Esophagus squamous epithelium (tissue), 5 donors: ENCODE measurements around the gene STRBP. TPM values are rescaled to one million over a fixed set of nuclear protein-coding genes. Genes with fewer than 3 reads are reported as not detected.

Source experiments
- DNase-seq: peaks from one replicate; lab custom pipeline; 2025; lab: John Stamatoyannopoulos, UW
- H3K27ac ChIP-seq, 4 donors: fragments of 200-600 bp; sonication (generic); one replicate each; pipeline ENCODE4 v1.5.1; 2016 to 2019; ENCODE audit warnings: mild to moderate bottlenecking in 1 of 4
- H3K27me3 ChIP-seq, 4 donors: fragments of 200-600 bp; sonication (generic); 1 replicate in 3 of 4; 2 replicates in 1 of 4; pipeline versions ENCODE4 v1.5.1 to v1.6.0; 2017 to 2021; ENCODE audit warnings: antibody characterized with exemption in 1 of 4
- H3K36me3 ChIP-seq, 3 donors: fragments of 200-600 bp; sonication (generic); one replicate each; pipeline ENCODE4 v1.5.1; 2016 to 2019
- H3K4me1 ChIP-seq, 3 donors: fragments of 200-600 bp; sonication (generic); one replicate each; pipeline ENCODE4 v1.5.1; 2017 to 2019
- H3K4me3 ChIP-seq, 4 donors: fragments of 200-600 bp; sonication (generic); 1 replicate in 3 of 4; 2 replicates in 1 of 4; pipeline ENCODE4 v1.5.1; 2016 to 2019; ENCODE audit warnings: mild to moderate bottlenecking in 2 of 4, moderate library complexity in 1 of 4
- H3K9me3 ChIP-seq, 3 donors: fragments of 200-600 bp; sonication (generic); one replicate each; pipeline ENCODE4 v1.5.1; 2016 to 2019
- CTCF ChIP-seq, 6 experiments: fragments of 450-650 bp in 4 of 6; fragments of 200-600 bp in 2 of 6; sonication (generic) in 2 of 6; IDR thresholded peaks; one replicate each; pipeline ENCODE4 v1.5.1; 2016 to 2019; ENCODE audit warnings: antibody characterized with exemption in 6 of 6, mild to moderate bottlenecking in 4 of 6, moderate library complexity in 4 of 6
- POLR2A ChIP-seq, 4 donors: fragments of 450-650 bp; IDR thresholded peaks; one replicate each; pipeline ENCODE4 v1.6.1; 2017; ENCODE audit warnings: antibody characterized with exemption in 4 of 4, mild to moderate bottlenecking in 4 of 4, moderate library complexity in 3 of 4
- WGBS, 2 donors: methylation state at CpG; one replicate each; pipeline ENCODE4 v1.1.5; 2018; 5-methylcytosine and 5-hydroxymethylcytosine counted together
- intact Hi-C: fragments of 100-400 bp; cut with DNase I; formaldehyde crosslinking; loops from one replicate; pipeline ENCODE4 v1.15.0; 2022
- total RNA-seq, 4 donors: library from RNA; depleted of rRNA; stranded (reverse); fragments of >200 nt; gene quantifications; one replicate each; pipeline ENCODE4 v1.1.0, GENCODE V29; 2016
- donor health status: DM: yes; HTN: yes; CAD: no.

STRBP gene
- total RNA-seq, 4 donors from 2014 or later, result 22.7 to 26.1 (median 23.6) TPM

DNA sequence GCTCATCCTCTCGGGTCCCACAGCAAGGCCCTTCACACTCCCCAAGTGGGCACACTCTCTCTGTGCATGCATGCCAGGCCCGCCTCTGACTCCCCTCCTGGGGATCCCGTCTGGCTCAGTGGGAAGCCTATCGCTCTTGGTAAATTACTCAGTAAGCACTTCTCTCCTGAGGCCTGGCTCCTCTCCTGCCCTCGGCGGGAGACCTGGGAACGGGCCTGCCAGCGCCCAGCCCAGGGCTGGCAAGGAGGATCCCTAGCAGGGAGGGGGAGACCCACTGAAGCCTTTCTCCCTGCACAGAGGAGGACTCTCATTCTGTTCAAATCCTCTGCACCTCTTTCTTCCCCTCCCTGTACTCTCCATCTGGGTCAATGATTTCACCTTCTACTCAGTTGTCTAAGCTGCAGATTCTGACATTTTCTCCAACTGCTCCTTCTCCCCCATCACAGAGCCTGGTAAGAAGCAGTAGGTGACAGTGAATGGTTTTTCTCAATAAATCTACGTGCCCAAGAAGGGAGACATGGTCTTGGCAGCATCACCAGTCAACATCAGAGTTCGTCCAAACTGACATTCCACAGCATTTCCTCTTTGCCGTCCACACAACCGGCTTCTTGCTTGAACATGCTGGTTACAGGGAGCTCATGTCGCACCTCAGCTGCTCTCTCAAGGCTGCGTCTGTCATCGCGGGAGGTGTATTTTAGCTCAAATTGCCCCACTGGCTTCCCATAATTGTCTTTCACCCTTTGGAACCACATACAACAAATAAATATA is 153.1 kb downstream of the STRBP start:
- 54 to 66% methylated on average over 11 to 14 of the region's 16 CpGs for WGBS, 2 donors
- Histone ChIP-seq H3K9me3 (no peaks in the 10 kb centered on the region), H3K27ac (no peak overlapping the region), H3K4me3 (no peak overlapping the region), H3K36me3 (peaks cover 0 to 87% (median 0%) of the 10 kb centered on the region in 3 donors), H3K4me1 (peaks cover 0 to 17% (median 0%) of the 10 kb centered on the region in 3 donors), H3K27me3 (no peaks in the 10 kb centered on the region)
- no peak for DNase-seq
- TF ChIP-seq CTCF (IDR thresholded peaks at IDR 0.05) (no peak), POLR2A (IDR thresholded peaks at IDR 0.05) (no peak)
- intact Hi-C loops, result no loop called here

- 65 to 67% methylated on average over 5 to 7 of the region's 7 CpGs for WGBS, 2 donors
- Histone ChIP-seq H3K9me3 (no peaks in the 10 kb centered on the region), H3K27ac (no peak overlapping the region), H3K4me1 (peaks cover 0 to 17% (median 0%) of the 10 kb centered on the region in 3 donors), H3K27me3 (no peaks in the 10 kb centered on the region), H3K36me3 (peaks cover under 1 to 90% (median 12%) of the 10 kb centered on the region in 3 donors), H3K4me3 (no peak overlapping the region)
- intact Hi-C loops, result no loop called here
- no peak for DNase-seq
- no peak for TF ChIP-seq POLR2A (IDR thresholded peaks at IDR 0.05)
- no peak for TF ChIP-seq CTCF (IDR thresholded peaks at IDR 0.05)
These were observed 155.2 kb downstream of the STRBP start for GRCh38 chr9:123113185-123113584.

- 83 to 86% methylated on average over 16 to 18 of the region's 43 CpGs for WGBS, 2 donors
- Histone ChIP-seq H3K27ac (peak overlapping the region in 1 of 4 donors; percentile 14), H3K36me3 (peaks cover 9 to 90% (median 14%) of the 10 kb centered on the region in 3 donors), H3K27me3 (no peaks in the 10 kb centered on the region), H3K9me3 (no peaks in the 10 kb centered on the region), H3K4me3 (no peak overlapping the region), H3K4me1 (peaks cover 0 to 17% (median 0%) of the 10 kb centered on the region in 3 donors)
- no peak for DNase-seq
- intact Hi-C loops, result no loop called here
- TF ChIP-seq POLR2A (IDR thresholded peaks at IDR 0.05) (no peak), CTCF (IDR thresholded peaks at IDR 0.05) (no peak)
These were observed 156.1 kb downstream of the STRBP start for GRCh38 chr9:123112015-123112975.

DNA sequence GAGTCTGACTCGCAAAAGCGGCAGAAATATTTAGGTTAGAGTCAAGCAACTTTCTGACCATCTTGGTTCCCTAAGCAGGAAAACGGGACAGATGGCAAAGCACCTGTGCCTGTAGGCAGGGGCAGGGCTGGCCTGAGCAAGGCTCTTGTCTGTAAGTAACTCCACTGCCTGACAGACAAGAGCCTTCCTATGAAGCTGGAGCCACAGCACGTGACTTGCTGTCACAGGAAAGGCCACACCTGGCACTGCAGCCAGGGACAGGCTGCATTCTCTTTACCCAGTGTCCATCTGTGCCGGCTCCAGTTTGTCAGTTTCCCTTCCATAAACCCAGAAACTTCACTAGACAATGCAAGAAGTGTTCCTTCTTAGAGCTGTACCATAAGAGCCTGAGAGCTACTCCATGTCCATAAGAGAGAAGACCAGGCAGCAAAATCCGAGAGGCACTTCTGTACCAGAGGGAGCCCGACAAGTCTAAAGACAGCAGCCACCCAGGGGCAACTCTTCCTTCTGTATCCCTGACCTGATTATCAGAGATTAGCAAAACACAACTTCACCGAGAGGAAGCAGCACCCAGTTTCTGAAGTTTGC is 156.9 kb downstream of the STRBP start:
- H3K4me1 ChIP-seq, result peaks cover 0 to 17% (median 0%) of the 10 kb centered on the region in 3 donors
- H3K27me3 ChIP-seq, result no peaks in the 10 kb centered on the region
- TF ChIP-seq CTCF (IDR thresholded peaks at IDR 0.05) (no peak), POLR2A (IDR thresholded peaks at IDR 0.05) (no peak)
- 61 to 64% methylated on average over 5 to 7 of the region's 8 CpGs for WGBS, 2 donors
- peak overlapping the region in 1 of 4 donors; percentile 14 for H3K27ac ChIP-seq
- no peaks in the 10 kb centered on the region for H3K9me3 ChIP-seq
- no peak for DNase-seq
- H3K4me3 ChIP-seq, result no peak overlapping the region
- peaks cover 11 to 90% (median 14%) of the 10 kb centered on the region in 3 donors for H3K36me3 ChIP-seq
- intact Hi-C loops, result no loop called here
